ENCODE data around the gene CERKL. TPM values are rescaled to one million over a fixed set of nuclear protein-coding genes. Genes with fewer than 3 reads are reported as not detected.

The CERKL gene
- total RNA-seq, 1 donor from 2014 or later: not detected

DNA sequence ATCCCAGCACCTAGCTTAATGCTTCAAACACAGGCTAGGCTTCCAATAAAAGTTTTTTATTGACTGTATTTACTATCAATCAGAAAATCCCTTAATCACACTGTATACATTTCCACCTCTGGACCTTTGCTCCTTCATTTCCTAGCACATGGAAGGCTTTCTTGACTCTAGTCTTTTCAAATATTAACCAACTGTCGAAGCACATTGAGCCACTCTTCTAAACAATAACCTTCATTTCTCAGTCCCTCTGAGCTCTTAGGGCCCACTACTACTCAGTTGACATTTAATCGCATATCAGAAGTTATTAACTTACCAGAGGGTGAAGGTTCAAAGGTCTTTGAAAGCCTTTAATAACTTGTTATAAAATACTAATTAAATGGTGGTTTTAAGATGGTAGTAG lies 37.4 kb downstream of the CERKL start:
- intact Hi-C loops (cut with DNase I): no loop called here
- TF ChIP-seq, protein P1, sequence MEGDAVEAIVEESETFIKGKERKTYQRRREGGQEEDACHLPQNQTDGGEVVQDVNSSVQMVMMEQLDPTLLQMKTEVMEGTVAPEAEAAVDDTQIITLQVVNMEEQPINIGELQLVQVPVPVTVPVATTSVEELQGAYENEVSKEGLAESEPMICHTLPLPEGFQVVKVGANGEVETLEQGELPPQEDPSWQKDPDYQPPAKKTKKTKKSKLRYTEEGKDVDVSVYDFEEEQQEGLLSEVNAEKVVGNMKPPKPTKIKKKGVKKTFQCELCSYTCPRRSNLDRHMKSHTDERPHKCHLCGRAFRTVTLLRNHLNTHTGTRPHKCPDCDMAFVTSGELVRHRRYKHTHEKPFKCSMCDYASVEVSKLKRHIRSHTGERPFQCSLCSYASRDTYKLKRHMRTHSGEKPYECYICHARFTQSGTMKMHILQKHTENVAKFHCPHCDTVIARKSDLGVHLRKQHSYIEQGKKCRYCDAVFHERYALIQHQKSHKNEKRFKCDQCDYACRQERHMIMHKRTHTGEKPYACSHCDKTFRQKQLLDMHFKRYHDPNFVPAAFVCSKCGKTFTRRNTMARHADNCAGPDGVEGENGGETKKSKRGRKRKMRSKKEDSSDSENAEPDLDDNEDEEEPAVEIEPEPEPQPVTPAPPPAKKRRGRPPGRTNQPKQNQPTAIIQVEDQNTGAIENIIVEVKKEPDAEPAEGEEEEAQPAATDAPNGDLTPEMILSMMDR (IDR thresholded peaks at IDR 0.05): no peak
- no peaks in the 10 kb centered on the region for H3K4me1 ChIP-seq

DNA sequence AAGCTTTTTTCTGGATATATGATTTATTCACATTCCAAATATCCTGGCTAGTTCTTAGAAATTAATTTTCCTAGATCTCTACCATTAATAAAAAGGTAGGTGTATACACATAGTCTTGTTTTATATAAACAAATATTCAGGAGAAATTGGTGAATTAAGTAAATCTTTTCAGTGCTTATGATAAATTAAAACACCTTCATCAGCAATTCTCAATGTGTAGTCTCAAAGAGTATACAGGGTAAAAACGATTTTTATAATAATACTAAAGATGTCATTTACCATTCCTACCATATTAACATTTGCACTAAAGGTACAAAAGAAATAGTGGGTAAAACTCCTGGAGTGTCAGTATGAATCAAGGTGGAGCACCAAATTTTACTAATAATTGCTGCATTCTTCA lies 40.2 kb downstream of the CERKL start:
- H3K9me3 ChIP-seq: no peaks in the 10 kb centered on the region
- H3K27ac ChIP-seq: no peak overlapping the region
- intact Hi-C loops (cut with DNase I): no loop called here
- no peaks in the 10 kb centered on the region for H3K4me1 ChIP-seq
- DNase-seq (ENCODE audit: low spot score in 2 of 2): no peak
- no peaks in the 10 kb centered on the region for H3K27me3 ChIP-seq
- TF ChIP-seq, protein P1 (IDR thresholded peaks at IDR 0.05): no peak
- H3K4me3 ChIP-seq: no peak overlapping the region
- no peaks in the 10 kb centered on the region for H3K36me3 ChIP-seq

More for the DNA sequence above, 37.4 kb downstream of the CERKL start:
- Histone ChIP-seq H3K27me3 (no peaks in the 10 kb centered on the region), H3K36me3 (no peaks in the 10 kb centered on the region), H3K27ac (no peak overlapping the region), H3K9me3 (no peaks in the 10 kb centered on the region), H3K4me3 (no peak overlapping the region)
- no peak for DNase-seq (ENCODE audit: low spot score in 2 of 2)

DNA sequence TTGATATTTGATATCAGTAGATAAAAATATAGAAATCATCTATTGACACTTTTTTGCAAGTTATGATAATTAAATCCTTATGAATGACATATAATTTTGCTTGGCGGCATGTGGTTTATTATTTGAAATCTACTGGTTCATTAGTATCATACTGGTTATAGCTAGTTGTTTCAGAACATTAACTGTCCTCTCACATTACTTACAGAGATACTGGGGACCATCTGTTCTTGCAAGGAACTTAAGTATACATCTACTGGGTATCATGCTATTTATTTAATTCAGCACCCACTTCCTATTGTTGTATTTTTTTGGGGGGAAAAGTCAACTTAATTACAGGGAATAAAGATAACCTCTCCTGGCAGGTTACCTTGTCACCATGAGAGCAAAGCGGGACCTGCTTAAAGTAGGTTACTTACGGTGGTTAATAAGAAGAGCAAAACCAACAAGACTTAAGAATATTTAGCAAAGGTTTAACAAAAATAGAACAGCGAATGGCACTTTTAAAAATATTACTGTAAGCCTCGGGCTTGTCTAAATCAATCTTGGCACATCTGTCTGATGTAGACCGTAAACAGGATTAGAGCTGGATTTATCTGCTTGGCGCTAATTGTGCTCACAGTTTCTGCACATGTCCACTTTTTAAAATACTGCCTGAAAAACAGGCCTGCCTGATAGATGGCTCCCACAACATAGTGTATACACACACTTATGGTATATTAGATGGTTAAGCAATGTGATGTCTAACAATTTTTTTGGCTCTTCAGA lies 41.8 kb downstream of the CERKL start:
- Histone ChIP-seq H3K4me3 (no peak overlapping the region), H3K36me3 (no peaks in the 10 kb centered on the region), H3K27ac (no peak overlapping the region), H3K4me1 (no peaks in the 10 kb centered on the region), H3K9me3 (no peaks in the 10 kb centered on the region), H3K27me3 (no peaks in the 10 kb centered on the region)
- no peak for DNase-seq (ENCODE audit: low spot score in 2 of 2)
- intact Hi-C loops (cut with DNase I): no loop called here
- TF ChIP-seq, protein P1 (IDR thresholded peaks at IDR 0.05): no peak

DNA sequence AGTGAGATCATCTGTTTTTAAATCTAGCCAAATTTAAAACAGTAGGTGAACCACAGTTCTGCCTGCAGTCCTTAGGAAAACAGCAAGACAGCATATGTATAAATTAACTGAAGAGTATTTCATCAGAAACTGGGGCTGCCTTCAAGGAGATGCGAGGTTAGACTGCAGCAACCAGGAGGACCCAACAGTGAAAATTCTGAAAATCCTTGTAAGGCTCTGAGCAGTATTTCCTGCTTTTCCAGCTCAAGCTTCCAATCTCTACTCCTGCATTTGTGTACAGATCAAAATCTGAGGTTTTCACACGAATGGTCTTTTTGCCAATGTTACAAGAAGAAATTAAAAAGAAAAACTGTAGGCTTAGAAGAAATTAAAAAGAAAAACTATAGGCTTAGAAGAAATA lies 43.7 kb downstream of the CERKL start:
- TF ChIP-seq, protein P1 (IDR thresholded peaks at IDR 0.05): no peak
- intact Hi-C loops (cut with DNase I): no loop called here
- no peaks in the 10 kb centered on the region for H3K36me3 ChIP-seq

DNA sequence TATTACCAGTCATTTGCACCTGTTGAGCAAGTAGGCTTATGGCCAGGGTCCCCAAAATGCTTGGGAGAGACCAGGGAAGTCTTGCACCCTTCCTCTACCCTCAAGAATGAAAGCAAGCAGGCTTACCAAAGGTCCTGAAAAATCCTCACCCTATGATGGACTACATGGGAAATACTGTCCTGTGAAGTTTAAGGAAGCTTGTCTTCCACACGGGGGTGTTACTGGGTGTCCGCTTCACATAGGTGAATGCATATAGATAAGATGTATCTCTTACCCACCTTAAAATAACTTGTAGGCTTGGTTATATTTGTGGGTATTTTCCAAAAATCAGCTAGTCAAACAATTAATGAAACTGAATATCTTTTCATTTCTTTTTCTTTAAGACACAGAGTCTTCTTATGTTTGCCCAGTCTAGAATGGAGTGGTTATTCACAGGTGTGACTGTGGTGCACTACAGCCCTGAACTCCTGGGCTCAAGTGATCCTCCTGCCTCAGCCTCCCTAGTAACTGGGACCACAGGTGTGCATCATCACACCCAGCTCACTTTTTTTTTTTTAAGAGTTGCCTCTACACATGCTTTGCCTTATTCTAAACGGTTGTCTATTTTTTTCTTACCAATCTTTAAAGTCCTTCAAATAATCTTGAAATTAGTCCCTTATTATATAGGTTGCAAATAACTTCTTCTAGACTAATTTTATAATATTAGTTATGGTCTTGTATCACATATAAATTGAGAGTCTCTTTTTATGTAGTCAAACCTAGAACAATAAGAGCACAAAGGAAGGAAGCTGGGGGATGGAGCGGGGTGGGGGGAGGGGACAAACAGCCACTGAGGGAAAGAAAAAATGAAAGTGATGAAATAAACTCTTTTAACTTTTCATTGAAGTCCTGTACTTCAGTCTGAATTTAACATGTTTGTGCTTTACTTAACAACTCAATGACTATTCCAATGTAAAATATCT lies 49.0 kb downstream of the CERKL start:
- Histone ChIP-seq H3K4me1 (no peaks in the 10 kb centered on the region), H3K27ac (no peak overlapping the region), H3K9me3 (peaks cover 0 to 8% of the 10 kb centered on the region in 2 donors), H3K27me3 (no peaks in the 10 kb centered on the region), H3K36me3 (no peaks in the 10 kb centered on the region), H3K4me3 (no peak overlapping the region)
- intact Hi-C loops (cut with DNase I): no loop called here
- TF ChIP-seq, protein P1 (IDR thresholded peaks at IDR 0.05): no peak
- DNase-seq (ENCODE audit: low spot score in 2 of 2): no peak

More for the DNA sequence above, 43.7 kb downstream of the CERKL start:
- H3K9me3 ChIP-seq: no peaks in the 10 kb centered on the region
- no peak for DNase-seq (ENCODE audit: low spot score in 2 of 2)
- H3K4me3 ChIP-seq: no peak overlapping the region
- no peaks in the 10 kb centered on the region for H3K27me3 ChIP-seq
- no peaks in the 10 kb centered on the region for H3K4me1 ChIP-seq
- no peak overlapping the region for H3K27ac ChIP-seq
